ENCODE data around the gene USP15.
"Not testable (repeated sequence)": the region's sequence is repeated elsewhere in the genome, so short reads cannot be mapped to it uniquely, and the experiment has no call there.

Gene USP15

GRCh38 chr12:62407587-62407986 lies 147.4 kb downstream of the USP15 start:
- intact Hi-C loops (cut with DNase I) = no loop called here
- no peak for DNase-seq

GRCh38 chr12:62409068-62409467 lies 148.9 kb downstream of the USP15 start:
- no peak for DNase-seq
- intact Hi-C loops (cut with DNase I) = no loop called here

GRCh38 chr12:62414180-62414579 lies 154.0 kb downstream of the USP15 start:
- DNase-seq = no peak
- intact Hi-C loops (cut with DNase I) = no loop called here

GRCh38 chr12:62426089-62426488 lies 165.9 kb downstream of the USP15 start:
- no peak for DNase-seq
- intact Hi-C loops (cut with DNase I) = no loop called here

GRCh38 chr12:62429457-62429856 lies 169.3 kb downstream of the USP15 start:
- no peak for DNase-seq
- intact Hi-C loops (cut with DNase I) = no loop called here

GRCh38 chr12:62434494-62435302 lies 174.5 kb downstream of the USP15 start:
- DNase-seq = no peak
- intact Hi-C loops (cut with DNase I) = loop anchor here (5.0 to 10.0 kb wide), 2 partner anchors 363 to 640 kb away; no protein-coding TSS in a partner anchor

GRCh38 chr12:62435303-62436163 lies 175.3 kb downstream of the USP15 start:
- DNase-seq = peak; percentile 44 to 89 (median 68)
- intact Hi-C loops (cut with DNase I) = loop anchor here (5.0 to 10.0 kb wide), 2 partner anchors 362 to 639 kb away; no protein-coding TSS in a partner anchor

GRCh38 chr12:62436164-62436503 lies 175.9 kb downstream of the USP15 start:
- DNase-seq = peak in 1 of 42 donors; percentile 15
- intact Hi-C loops (cut with DNase I) = loop anchor here (5.0 to 10.0 kb wide), 2 partner anchors 361 to 639 kb away; no protein-coding TSS in a partner anchor

GRCh38 chr12:62438098-62438692 lies 178.0 kb downstream of the USP15 start:
- intact Hi-C loops (cut with DNase I) = loop anchor here (5.0 to 10.0 kb wide), 2 partner anchors 359 to 637 kb away; no protein-coding TSS in a partner anchor
- DNase-seq = peak; percentile 23 to 91 (median 68)

- DNase-seq = no peak
- intact Hi-C loops (cut with DNase I) = no loop called here
Measured at GRCh38 chr12:62446754-62447452, 186.7 kb downstream of the USP15 start.

GRCh38 chr12:62448436-62448835 lies 188.2 kb downstream of the USP15 start:
- no peak for DNase-seq
- intact Hi-C loops (cut with DNase I) = no loop called here

GRCh38 chr12:62455429-62455828 lies 195.2 kb downstream of the USP15 start:
- intact Hi-C loops (cut with DNase I); DNase-seq: not testable (repeated sequence)

GRCh38 chr12:62458626-62459025 lies 198.4 kb downstream of the USP15 start:
- intact Hi-C loops (cut with DNase I) = no loop called here
- DNase-seq = no peak

- no peak for DNase-seq
- intact Hi-C loops (cut with DNase I) = no loop called here
Measured at GRCh38 chr12:62459976-62460375, 199.8 kb downstream of the USP15 start.

- intact Hi-C loops (cut with DNase I); DNase-seq: not testable (repeated sequence)
Measured at GRCh38 chr12:62461171-62461837, 201.1 kb downstream of the USP15 start.

- intact Hi-C loops (cut with DNase I); DNase-seq: not testable (repeated sequence)
Measured at GRCh38 chr12:62463252-62463651, 203.0 kb downstream of the USP15 start.
